Prostate gland (tissue), 2 donors: ENCODE measurements around the gene ZNF862. TPM values are rescaled to one million over a fixed set of nuclear protein-coding genes. Genes with fewer than 3 reads are reported as not detected.

Experiments used
- DNase-seq: peaks from one replicate; pipeline ENCODE4 v3.0.0-alpha.2; 2019; ENCODE audit warnings: low spot score
- H3K27ac ChIP-seq, 2 donors: fragments of 200-600 bp; sonication (generic); 2 replicates each; pipeline ENCODE4 v1.5.1; 2017 to 2019
- H3K27me3 ChIP-seq: fragments of 200-600 bp; sonication (generic); replicated peaks from 2 replicates; pipeline ENCODE4 v1.5.1; 2019; ENCODE audit not compliant: insufficient read depth
- H3K36me3 ChIP-seq, 2 donors: fragments of 200-600 bp; sonication (generic); 1 replicate in 1 of 2; 2 replicates in 1 of 2; pipeline versions ENCODE4 v1.5.1 to v1.8.1; 2017 to 2019
- H3K4me1 ChIP-seq: fragments of 200-600 bp; sonication (generic); replicated peaks from 2 replicates; pipeline ENCODE4 v1.5.1; 2019
- H3K4me3 ChIP-seq, 2 donors: fragments of 200-600 bp; sonication (generic); 2 replicates each; pipeline ENCODE4 v1.5.1; 2017 to 2019
- H3K9me3 ChIP-seq: fragments of 200-600 bp; sonication (generic); 2 replicates; pipeline ENCODE4 v1.5.1; 2017
- CTCF ChIP-seq, 4 experiments: fragments of 200-600 bp in 2 of 4; fragments of 450-650 bp in 2 of 4; sonication (generic) in 2 of 4; IDR thresholded peaks; 1 replicate in 3 of 4; 2 replicates in 1 of 4; pipeline ENCODE4 v1.5.1; 2016 to 2019; ENCODE audit warnings: antibody characterized with exemption in 4 of 4, mild to moderate bottlenecking in 2 of 4, moderate library complexity in 2 of 4
- POLR2A ChIP-seq: fragments of 450-650 bp; IDR thresholded peaks from one replicate; pipeline ENCODE4 v1.6.1; 2016; ENCODE audit warnings: antibody characterized with exemption, mild to moderate bottlenecking
- POLR2AphosphoS5 ChIP-seq: sonication (generic); formaldehyde crosslinking; IDR thresholded peaks from one replicate; pipeline ENCODE4 v1.6.1; 2017; ENCODE audit warnings: antibody characterized with exemption
- WGBS: methylation state at CpG from one replicate; pipeline ENCODE4 v1.1.5; 2018; 5-methylcytosine and 5-hydroxymethylcytosine counted together
- intact Hi-C: fragments of 100-400 bp; cut with DNase I; formaldehyde crosslinking; loops from one replicate; pipeline ENCODE4 v1.14.2; 2022
- total RNA-seq, 2 donors: library from RNA; depleted of rRNA; stranded (reverse); fragments of >200 nt; gene quantifications; one replicate each; pipeline ENCODE4 v1.1.0, GENCODE V29; 2016

The ZNF862 gene
- total RNA-seq, 2 donors from 2014 or later: 19.8 to 25.4 TPM

GRCh38 chr7:149855361-149856305 is 17.5 kb downstream of the ZNF862 start:
- intact Hi-C loops: no loop called here

GRCh38 chr7:149856583-149856982 is 18.4 kb downstream of the ZNF862 start:
- Histone ChIP-seq H3K36me3 (no peaks in the 10 kb centered on the region), H3K4me1 (no peaks in the 10 kb centered on the region), H3K27ac (no peak overlapping the region), H3K9me3 (no peaks in the 10 kb centered on the region), H3K4me3 (no peak overlapping the region), H3K27me3 (no peaks in the 10 kb centered on the region)
- intact Hi-C loops: no loop called here
- no peak for TF ChIP-seq POLR2AphosphoS5
- TF ChIP-seq CTCF (IDR thresholded peaks at IDR 0.05): no peak
- no peak for TF ChIP-seq POLR2A
- WGBS: 93% methylated on average over 8 of the region's 8 CpGs
- no peak for DNase-seq

More at GRCh38 chr7:149855361-149856305, 17.5 kb downstream of the ZNF862 start:
- DNase-seq: no peak
- H3K27me3 ChIP-seq: no peaks in the 10 kb centered on the region
- H3K27ac ChIP-seq: no peak overlapping the region
- no peaks in the 10 kb centered on the region for H3K4me1 ChIP-seq
- H3K9me3 ChIP-seq: no peaks in the 10 kb centered on the region
- TF ChIP-seq POLR2AphosphoS5 (no peak), CTCF (IDR thresholded peaks at IDR 0.05) (no peak), POLR2A (no peak)
- 62% methylated on average over 16 of the region's 16 CpGs for WGBS
- no peaks in the 10 kb centered on the region for H3K36me3 ChIP-seq
- no peak overlapping the region for H3K4me3 ChIP-seq

GRCh38 chr7:149859369-149859768 is 21.2 kb downstream of the ZNF862 start:
- intact Hi-C loops: no loop called here
- peaks cover 0 to under 1% of the 10 kb centered on the region in 2 donors for H3K36me3 ChIP-seq
- no peak for DNase-seq

GRCh38 chr7:149859876-149860275 is 21.7 kb downstream of the ZNF862 start:
- DNase-seq: no peak
- Histone ChIP-seq H3K4me3 (no peak overlapping the region), H3K27me3 (no peaks in the 10 kb centered on the region), H3K27ac (no peak overlapping the region), H3K4me1 (no peaks in the 10 kb centered on the region), H3K36me3 (peaks cover 0 to 5% of the 10 kb centered on the region in 2 donors), H3K9me3 (no peaks in the 10 kb centered on the region)
- 76% methylated on average over 4 of the region's 4 CpGs for WGBS
- TF ChIP-seq CTCF (IDR thresholded peaks at IDR 0.05) (no peak), POLR2AphosphoS5 (no peak), POLR2A (no peak)
- intact Hi-C loops: no loop called here

More at GRCh38 chr7:149859369-149859768, 21.2 kb downstream of the ZNF862 start:
- Histone ChIP-seq H3K4me1 (no peaks in the 10 kb centered on the region), H3K9me3 (no peaks in the 10 kb centered on the region), H3K27ac (no peak overlapping the region), H3K4me3 (no peak overlapping the region), H3K27me3 (no peaks in the 10 kb centered on the region)
- 94% methylated on average over 6 of the region's 6 CpGs for WGBS
- no peak for TF ChIP-seq POLR2A
- no peak for TF ChIP-seq CTCF (IDR thresholded peaks at IDR 0.05)
- TF ChIP-seq POLR2AphosphoS5: no peak
